ENCODE results near the gene TPPP2. TPM values are rescaled to one million over a fixed set of nuclear protein-coding genes. Genes with fewer than 3 reads are reported as not detected.
A peak's percentile ranks its signal among the peaks of the same experiment; 100 is the strongest.
"Not testable (repeated sequence)": the region's sequence is repeated elsewhere in the genome, so short reads cannot be mapped to it uniquely, and the experiment has no call there.

TPPP2 gene
- total RNA-seq, 1 donor from 2014 or later = not detected

- no peak for DNase-seq (ENCODE audit: low spot score)
- Mint-ChIP-seq H3K4me1 (ENCODE audit: low read depth) (peaks cover 5% of the 10 kb centered on the region), H3K27ac (ENCODE audit: unreplicated experiment) (no peak overlapping the region), H3K4me3 (ENCODE audit: unreplicated experiment) (no peak overlapping the region), H3K36me3 (ENCODE audit: low read depth) (no peaks in the 10 kb centered on the region), H3K9me3 (ENCODE audit: low read depth) (no peaks in the 10 kb centered on the region), H3K27me3 (ENCODE audit: low read depth) (no peaks in the 10 kb centered on the region)
- TF ChIP-seq CTCF (IDR thresholded peaks at IDR 0.05) = no peak
Measured at GRCh38 chr14:21003788-21004346, 26.1 kb upstream of the TPPP2 start.

- not testable (repeated sequence) for H3K4me3 Mint-ChIP-seq (ENCODE audit: unreplicated experiment)
Measured at GRCh38 chr14:21009721-21010120, 20.3 kb upstream of the TPPP2 start.

GRCh38 chr14:21011136-21011535 is 18.9 kb upstream of the TPPP2 start:
- DNase-seq (ENCODE audit: low spot score) = no peak
- Mint-ChIP-seq H3K9me3 (ENCODE audit: low read depth) (no peaks in the 10 kb centered on the region), H3K36me3 (ENCODE audit: low read depth) (no peaks in the 10 kb centered on the region), H3K4me3 (ENCODE audit: unreplicated experiment) (no peak overlapping the region), H3K4me1 (ENCODE audit: low read depth) (no peaks in the 10 kb centered on the region), H3K27me3 (ENCODE audit: low read depth) (peaks cover 16% of the 10 kb centered on the region), H3K27ac (ENCODE audit: unreplicated experiment) (no peak overlapping the region)
- no peak for TF ChIP-seq CTCF (IDR thresholded peaks at IDR 0.05)

More at GRCh38 chr14:21009721-21010120, 20.3 kb upstream of the TPPP2 start:
- not testable (repeated sequence) for H3K27ac Mint-ChIP-seq (ENCODE audit: unreplicated experiment); DNase-seq (ENCODE audit: low spot score); H3K4me1 Mint-ChIP-seq (ENCODE audit: low read depth); H3K9me3 Mint-ChIP-seq (ENCODE audit: low read depth); H3K36me3 Mint-ChIP-seq (ENCODE audit: low read depth)
- H3K27me3 Mint-ChIP-seq (ENCODE audit: low read depth) = peaks cover 16% of the 10 kb centered on the region

GRCh38 chr14:21014761-21015190 is 15.2 kb upstream of the TPPP2 start:
- peak; percentile 94 for TF ChIP-seq CTCF (IDR thresholded peaks at IDR 0.05)
- no peak for DNase-seq (ENCODE audit: low spot score)

GRCh38 chr14:21015312-21015711 is 14.7 kb upstream of the TPPP2 start:
- Mint-ChIP-seq H3K27ac (ENCODE audit: unreplicated experiment) (no peak overlapping the region), H3K27me3 (ENCODE audit: low read depth) (peaks cover 16% of the 10 kb centered on the region)

More at GRCh38 chr14:21014761-21015190, 15.2 kb upstream of the TPPP2 start:
- H3K36me3 Mint-ChIP-seq (ENCODE audit: low read depth) = no peaks in the 10 kb centered on the region
- no peak overlapping the region for H3K27ac Mint-ChIP-seq (ENCODE audit: unreplicated experiment)
- H3K27me3 Mint-ChIP-seq (ENCODE audit: low read depth) = peaks cover 16% of the 10 kb centered on the region
- no peaks in the 10 kb centered on the region for H3K9me3 Mint-ChIP-seq (ENCODE audit: low read depth)
- H3K4me1 Mint-ChIP-seq (ENCODE audit: low read depth) = no peaks in the 10 kb centered on the region
- no peak overlapping the region for H3K4me3 Mint-ChIP-seq (ENCODE audit: unreplicated experiment)

More at GRCh38 chr14:21015312-21015711, 14.7 kb upstream of the TPPP2 start:
- H3K9me3 Mint-ChIP-seq (ENCODE audit: low read depth) = no peaks in the 10 kb centered on the region
- no peak for DNase-seq (ENCODE audit: low spot score)
- no peaks in the 10 kb centered on the region for H3K36me3 Mint-ChIP-seq (ENCODE audit: low read depth)
- no peak for TF ChIP-seq CTCF (IDR thresholded peaks at IDR 0.05)
- no peak overlapping the region for H3K4me3 Mint-ChIP-seq (ENCODE audit: unreplicated experiment)
- no peaks in the 10 kb centered on the region for H3K4me1 Mint-ChIP-seq (ENCODE audit: low read depth)

Measured in chondrocyte (in vitro differentiated cells).